PC-9 (cell line): ENCODE measurements around the gene RAD18.

Experiments
- EZH2 ChIP-seq: fragments of 200-600 bp; sonication (generic); IDR thresholded peaks from 2 replicates; pipeline ENCODE4 v1.8.0; 2017; ENCODE audit warnings: antibody characterized with exemption, low read depth
- TF ChIP-seq, protein P1 (sequence below): fragments of 200-600 bp; sonication (generic); conservative IDR thresholded peaks from 2 replicates; pipeline ENCODE4 v1.6.1; 2017; ENCODE audit warnings: mixed run types, antibody characterized with exemption, mild to moderate bottlenecking, moderate library complexity

- TF ChIP-seq, protein P1, sequence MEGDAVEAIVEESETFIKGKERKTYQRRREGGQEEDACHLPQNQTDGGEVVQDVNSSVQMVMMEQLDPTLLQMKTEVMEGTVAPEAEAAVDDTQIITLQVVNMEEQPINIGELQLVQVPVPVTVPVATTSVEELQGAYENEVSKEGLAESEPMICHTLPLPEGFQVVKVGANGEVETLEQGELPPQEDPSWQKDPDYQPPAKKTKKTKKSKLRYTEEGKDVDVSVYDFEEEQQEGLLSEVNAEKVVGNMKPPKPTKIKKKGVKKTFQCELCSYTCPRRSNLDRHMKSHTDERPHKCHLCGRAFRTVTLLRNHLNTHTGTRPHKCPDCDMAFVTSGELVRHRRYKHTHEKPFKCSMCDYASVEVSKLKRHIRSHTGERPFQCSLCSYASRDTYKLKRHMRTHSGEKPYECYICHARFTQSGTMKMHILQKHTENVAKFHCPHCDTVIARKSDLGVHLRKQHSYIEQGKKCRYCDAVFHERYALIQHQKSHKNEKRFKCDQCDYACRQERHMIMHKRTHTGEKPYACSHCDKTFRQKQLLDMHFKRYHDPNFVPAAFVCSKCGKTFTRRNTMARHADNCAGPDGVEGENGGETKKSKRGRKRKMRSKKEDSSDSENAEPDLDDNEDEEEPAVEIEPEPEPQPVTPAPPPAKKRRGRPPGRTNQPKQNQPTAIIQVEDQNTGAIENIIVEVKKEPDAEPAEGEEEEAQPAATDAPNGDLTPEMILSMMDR, result no peak
- no peak for TF ChIP-seq EZH2
These were observed 13.4 kb upstream of the RAD18 start for GRCh38 chr3:8976540-8977182.
